Ectodermal cell (in vitro differentiated cells): ENCODE data around the gene POC1A.

Experiments used
- H3K27ac ChIP-seq: 2 replicates; pipeline ENCODE4 v1.7.0; 2013; ENCODE audit warnings: mild to moderate bottlenecking, low read depth, low read length; ENCODE audit not compliant: insufficient read depth, poor library complexity, severe bottlenecking
- H3K27me3 ChIP-seq: 2 replicates; pipeline ENCODE4 v1.7.0; 2013; ENCODE audit warnings: mild to moderate bottlenecking, low read length; ENCODE audit not compliant: insufficient read depth, control insufficient read depth, poor library complexity, severe bottlenecking
- H3K36me3 ChIP-seq: one replicate; pipeline ENCODE4 v1.7.0; 2013; ENCODE audit warnings: low read length; ENCODE audit not compliant: control insufficient read depth, insufficient read depth
- H3K4me1 ChIP-seq: one replicate; pipeline ENCODE4 v1.7.0; 2013; ENCODE audit warnings: low read length; ENCODE audit not compliant: control insufficient read depth, insufficient read depth
- H3K4me3 ChIP-seq: 2 replicates; pipeline ENCODE4 v1.7.0; 2013; ENCODE audit warnings: low read depth, low read length, control low read depth; ENCODE audit not compliant: insufficient read depth
- H3K9me3 ChIP-seq: 2 replicates; pipeline ENCODE4 v1.7.0; 2013; ENCODE audit warnings: mild to moderate bottlenecking, low read length, moderate library complexity; ENCODE audit not compliant: control insufficient read depth
- WGBS, 2 experiments: methylation state at CpG; one replicate each; pipeline ENCODE4 v1.1.7; 2013; ENCODE audit warnings: missing lambda C conversion rate in 2 of 2; 5-methylcytosine and 5-hydroxymethylcytosine counted together

Gene POC1A

DNA sequence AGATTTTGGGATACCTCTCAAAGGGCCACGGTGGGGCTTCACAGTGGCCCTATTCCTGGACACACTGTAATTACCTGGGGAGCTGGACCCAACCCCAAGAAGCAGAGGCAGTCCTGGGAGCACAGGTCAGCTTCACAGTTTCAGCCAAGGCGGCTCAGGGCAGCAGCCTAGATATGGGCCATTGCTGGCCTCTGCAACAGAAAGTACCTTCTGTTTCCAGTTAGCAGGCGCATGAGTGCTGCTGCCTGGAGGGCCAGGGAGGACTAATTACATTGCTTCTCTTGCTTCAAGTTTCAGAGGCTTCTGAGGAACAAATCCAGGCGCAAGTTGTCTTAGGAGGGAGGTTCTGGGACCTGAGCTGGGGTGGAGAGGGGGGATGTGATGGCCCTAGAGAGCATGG lies 84.4 kb downstream of the POC1A start:
- H3K27ac ChIP-seq, result no peak overlapping the region
- WGBS, 2 experiments, result 95 to 96% methylated on average over 4 of the region's 4 CpGs
- no peaks in the 10 kb centered on the region for H3K27me3 ChIP-seq
- H3K4me3 ChIP-seq, result no peak overlapping the region
- peaks cover 2% of the 10 kb centered on the region for H3K36me3 ChIP-seq
- H3K9me3 ChIP-seq, result no peaks in the 10 kb centered on the region
- H3K4me1 ChIP-seq, result peaks cover 10% of the 10 kb centered on the region

GRCh38 chr3:52069135-52069534 lies 85.1 kb downstream of the POC1A start:
- no peaks in the 10 kb centered on the region for H3K36me3 ChIP-seq
- WGBS, 2 experiments, result 93 to 96% methylated on average over 5 of the region's 5 CpGs
- peaks cover 10% of the 10 kb centered on the region for H3K4me1 ChIP-seq
- H3K4me3 ChIP-seq, result no peak overlapping the region
- no peaks in the 10 kb centered on the region for H3K9me3 ChIP-seq
- no peaks in the 10 kb centered on the region for H3K27me3 ChIP-seq
- H3K27ac ChIP-seq, result no peak overlapping the region

- H3K4me3 ChIP-seq, result no peak overlapping the region
- no peak overlapping the region for H3K27ac ChIP-seq
- H3K27me3 ChIP-seq, result no peaks in the 10 kb centered on the region
- H3K36me3 ChIP-seq, result no peaks in the 10 kb centered on the region
- H3K4me1 ChIP-seq, result peaks cover 10% of the 10 kb centered on the region
- no peaks in the 10 kb centered on the region for H3K9me3 ChIP-seq
- WGBS, 2 experiments, result 96% methylated on average over 12 of the region's 12 CpGs
These were observed 85.5 kb downstream of the POC1A start for GRCh38 chr3:52068730-52069129.

DNA sequence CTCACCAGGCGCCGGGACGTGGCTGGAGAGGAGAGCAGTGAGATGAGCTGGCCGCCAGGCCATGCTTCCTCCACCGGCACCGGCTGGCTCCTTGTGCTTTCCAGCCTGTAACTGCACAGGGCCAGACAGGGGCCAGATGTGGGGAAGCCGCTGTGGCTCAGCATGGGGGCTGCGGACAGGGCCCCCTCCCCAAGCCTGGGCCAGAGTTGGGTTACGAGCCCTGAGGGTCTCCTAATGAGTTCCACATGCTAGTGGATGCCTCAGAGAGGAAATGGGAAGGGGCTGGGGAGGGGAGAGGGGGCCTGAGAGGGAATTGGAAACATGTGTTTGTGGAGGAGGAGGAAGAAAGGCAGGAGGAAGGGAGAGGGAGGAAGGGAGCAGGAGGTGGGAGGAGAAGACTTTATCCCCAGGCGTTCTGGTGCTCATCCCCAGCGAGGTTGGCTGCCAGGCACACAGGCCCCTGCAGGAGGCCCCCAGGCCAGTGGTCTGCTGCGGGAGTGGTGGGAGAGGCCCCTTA lies 86.1 kb downstream of the POC1A start:
- H3K27ac ChIP-seq, result no peak overlapping the region

DNA sequence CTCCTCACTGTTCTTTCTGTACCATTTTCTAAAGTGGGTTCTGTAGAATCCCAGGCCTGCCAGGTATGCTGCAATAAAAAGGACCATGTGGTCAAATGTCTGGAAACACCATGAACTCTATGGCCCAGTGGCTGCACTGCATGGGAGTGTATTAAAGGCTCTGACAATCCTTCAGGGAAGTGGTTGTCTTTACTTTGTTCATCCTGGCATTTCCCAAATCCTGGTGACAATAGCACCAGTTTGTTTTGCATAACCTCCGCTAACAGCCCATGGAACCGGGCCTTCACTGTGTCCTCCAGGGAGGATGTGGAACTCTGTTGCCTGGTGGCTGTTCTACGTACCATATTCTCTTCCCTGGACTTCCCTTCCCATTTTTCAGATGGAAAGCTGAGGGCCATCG lies 86.7 kb downstream of the POC1A start:
- H3K27ac ChIP-seq, result no peak overlapping the region
- no peaks in the 10 kb centered on the region for H3K27me3 ChIP-seq
- H3K36me3 ChIP-seq, result no peaks in the 10 kb centered on the region
- no peaks in the 10 kb centered on the region for H3K9me3 ChIP-seq
- 92 to 95% methylated on average over 4 of the region's 4 CpGs for WGBS, 2 experiments
- no peak overlapping the region for H3K4me3 ChIP-seq
- peaks cover 10% of the 10 kb centered on the region for H3K4me1 ChIP-seq

More for the DNA sequence above, 86.1 kb downstream of the POC1A start:
- Histone ChIP-seq H3K27me3 (no peaks in the 10 kb centered on the region), H3K4me3 (no peak overlapping the region), H3K4me1 (peaks cover 10% of the 10 kb centered on the region), H3K9me3 (no peaks in the 10 kb centered on the region), H3K36me3 (no peaks in the 10 kb centered on the region)
- WGBS, 2 experiments, result 77 to 80% methylated on average over 12 of the region's 12 CpGs

GRCh38 chr3:52067046-52067445 lies 87.2 kb downstream of the POC1A start:
- Histone ChIP-seq H3K4me3 (no peak overlapping the region), H3K4me1 (peaks cover 10% of the 10 kb centered on the region), H3K9me3 (no peaks in the 10 kb centered on the region), H3K27ac (no peak overlapping the region), H3K27me3 (no peaks in the 10 kb centered on the region), H3K36me3 (no peaks in the 10 kb centered on the region)
- WGBS, 2 experiments, result 94% methylated on average over 8 of the region's 8 CpGs

DNA sequence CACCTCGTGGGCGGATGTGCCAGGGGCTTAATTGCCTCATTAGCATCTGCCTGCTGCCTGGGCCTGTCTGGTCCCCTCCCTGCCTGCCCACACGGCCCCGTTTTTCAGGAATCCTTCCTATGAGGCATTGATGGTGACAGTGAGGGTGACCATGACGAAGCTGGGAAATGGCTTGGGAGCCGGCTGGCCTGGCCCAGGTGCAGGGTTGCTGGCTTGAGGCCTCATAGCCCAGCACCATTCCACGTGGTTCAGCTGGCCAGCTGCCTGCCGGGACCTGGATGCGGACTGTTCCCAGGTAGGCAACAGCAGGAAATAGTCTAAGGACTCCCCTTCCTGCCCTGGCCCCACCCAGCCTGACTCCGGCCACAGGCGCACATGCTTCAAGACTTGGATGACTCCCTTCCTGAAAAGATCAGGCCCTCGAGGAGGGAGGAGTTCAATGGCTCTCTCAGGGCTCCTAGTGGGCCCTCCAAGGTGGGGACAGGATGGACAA lies 88.9 kb downstream of the POC1A start:
- WGBS, 2 experiments, result 88 to 89% methylated on average over 12 of the region's 12 CpGs
- no peaks in the 10 kb centered on the region for H3K27me3 ChIP-seq
- H3K9me3 ChIP-seq, result no peaks in the 10 kb centered on the region
- no peak overlapping the region for H3K4me3 ChIP-seq
- H3K27ac ChIP-seq, result no peak overlapping the region
- H3K36me3 ChIP-seq, result no peaks in the 10 kb centered on the region
- peaks cover 10% of the 10 kb centered on the region for H3K4me1 ChIP-seq

DNA sequence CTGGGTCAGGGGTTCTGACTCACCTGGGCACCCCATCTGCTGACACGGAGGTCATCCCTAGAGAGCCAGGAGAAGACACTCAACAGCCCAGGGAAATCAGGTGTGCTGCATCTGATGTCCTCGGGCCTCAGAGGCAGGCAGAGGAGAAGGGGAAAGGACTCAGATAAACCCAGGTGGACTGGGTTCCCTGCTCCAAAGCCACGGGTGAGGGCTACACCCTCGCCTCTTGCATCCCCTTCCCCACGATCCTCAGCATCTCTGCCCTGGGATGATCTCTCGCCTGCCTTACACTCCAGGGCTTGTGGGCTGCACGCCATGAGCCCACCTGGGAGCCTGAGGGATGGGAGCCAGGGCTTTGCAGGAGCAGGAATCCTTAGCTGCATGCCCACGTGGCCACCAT lies 89.7 kb downstream of the POC1A start:
- 89 to 90% methylated on average over 8 of the region's 8 CpGs for WGBS, 2 experiments
- no peaks in the 10 kb centered on the region for H3K9me3 ChIP-seq

GRCh38 chr3:52063026-52063723 lies 91.0 kb downstream of the POC1A start:
- no peak overlapping the region for H3K27ac ChIP-seq

More for the DNA sequence above, 89.7 kb downstream of the POC1A start:
- Histone ChIP-seq H3K27me3 (no peaks in the 10 kb centered on the region), H3K4me3 (no peak overlapping the region), H3K36me3 (no peaks in the 10 kb centered on the region), H3K4me1 (peaks cover 10% of the 10 kb centered on the region), H3K27ac (no peak overlapping the region)

GRCh38 chr3:52062505-52062904 lies 91.7 kb downstream of the POC1A start:
- Histone ChIP-seq H3K4me3 (no peak overlapping the region), H3K27me3 (peaks cover 11% of the 10 kb centered on the region), H3K9me3 (no peaks in the 10 kb centered on the region), H3K27ac (no peak overlapping the region), H3K36me3 (no peaks in the 10 kb centered on the region), H3K4me1 (peaks cover 7% of the 10 kb centered on the region)
- 88 to 89% methylated on average over 5 of the region's 5 CpGs for WGBS, 2 experiments

More at GRCh38 chr3:52063026-52063723, 91.0 kb downstream of the POC1A start:
- H3K36me3 ChIP-seq, result no peaks in the 10 kb centered on the region
- 77 to 78% methylated on average over 14 of the region's 14 CpGs for WGBS, 2 experiments
- H3K9me3 ChIP-seq, result no peaks in the 10 kb centered on the region
- peaks cover 7% of the 10 kb centered on the region for H3K4me1 ChIP-seq
- H3K4me3 ChIP-seq, result no peak overlapping the region
- H3K27me3 ChIP-seq, result peaks cover 5% of the 10 kb centered on the region
